Measurements from ENCODE around the gene TSGA10IP. TPM values are rescaled to one million over a fixed set of nuclear protein-coding genes. Genes with fewer than 3 reads are reported as not detected.

Gene TSGA10IP
- total RNA-seq, 2 donors from 2014 or later = 0.97 to 5.6 TPM

GRCh38 chr11:65915821-65916251 is 29.4 kb upstream of the TSGA10IP start:
- Mint-ChIP-seq H3K4me3 (no peak overlapping the region), H3K9me3 (no peaks in the 10 kb centered on the region), H3K36me3 (ENCODE audit: low read depth) (no peaks in the 10 kb centered on the region), H3K27ac (no peak overlapping the region), H3K27me3 (ENCODE audit: insufficient read depth) (peaks cover 7% of the 10 kb centered on the region), H3K4me1 (peaks cover 5% of the 10 kb centered on the region)
- no peak overlapping the region for H3K27ac ChIP-seq (ENCODE audit: low read depth, low read length)
- no peaks in the 10 kb centered on the region for H3K9me3 ChIP-seq (ENCODE audit: control insufficient read depth, low read length)
- WGBS, 2 experiments (ENCODE audit: insufficient coverage in 1 of 2, insufficient read length in 1 of 2) = 62 to 68% methylated on average over 13 of the region's 13 CpGs
- DNase-seq = peak; percentile 80
- no peaks in the 10 kb centered on the region for H3K27me3 ChIP-seq (ENCODE audit: control insufficient read depth, insufficient read depth, low read length, poor library complexity, severe bottlenecking)
- no peak overlapping the region for H3K9ac ChIP-seq (ENCODE audit: extremely low read depth, low read length, poor library complexity, severe bottlenecking)
- H3K4me1 ChIP-seq (ENCODE audit: control insufficient read depth, insufficient read depth, low read length) = peaks cover 7% of the 10 kb centered on the region
- peaks cover 8% of the 10 kb centered on the region for H3K36me3 ChIP-seq (ENCODE audit: control insufficient read depth, insufficient read depth, low read length)
- TF ChIP-seq CTCF (conservative IDR thresholded peaks at IDR 0.05) = no peak
- no peak overlapping the region for H3K4me3 ChIP-seq (ENCODE audit: low read length)

- Histone ChIP-seq H3K27ac (ENCODE audit: low read depth, low read length) (no peak overlapping the region), H3K9me3 (ENCODE audit: control insufficient read depth, low read length) (no peaks in the 10 kb centered on the region), H3K9ac (ENCODE audit: extremely low read depth, low read length, poor library complexity, severe bottlenecking) (no peak overlapping the region), H3K27me3 (ENCODE audit: control insufficient read depth, insufficient read depth, low read length, poor library complexity, severe bottlenecking) (no peaks in the 10 kb centered on the region), H3K36me3 (ENCODE audit: control insufficient read depth, insufficient read depth, low read length) (peaks cover 8% of the 10 kb centered on the region), H3K4me3 (ENCODE audit: low read length) (no peak overlapping the region), H3K4me1 (ENCODE audit: control insufficient read depth, insufficient read depth, low read length) (peaks cover 7% of the 10 kb centered on the region)
- peak; percentile 39 for DNase-seq
- no peak overlapping the region for H3K27ac Mint-ChIP-seq
- TF ChIP-seq CTCF (conservative IDR thresholded peaks at IDR 0.05) = no peak
- H3K4me3 Mint-ChIP-seq = peak overlapping the region; percentile 79
- WGBS, 2 experiments (ENCODE audit: insufficient coverage in 1 of 2, insufficient read length in 1 of 2) = 90 to 95% methylated on average over 6 to 7 of the region's 7 CpGs
- H3K4me1 Mint-ChIP-seq = peaks cover 5% of the 10 kb centered on the region
- no peaks in the 10 kb centered on the region for H3K36me3 Mint-ChIP-seq (ENCODE audit: low read depth)
- H3K9me3 Mint-ChIP-seq = no peaks in the 10 kb centered on the region
- H3K27me3 Mint-ChIP-seq (ENCODE audit: insufficient read depth) = peaks cover 4% of the 10 kb centered on the region
Measured at GRCh38 chr11:65916391-65916790, 28.9 kb upstream of the TSGA10IP start.

GRCh38 chr11:65917077-65917433 is 28.2 kb upstream of the TSGA10IP start:
- Histone ChIP-seq H3K36me3 (ENCODE audit: control insufficient read depth, insufficient read depth, low read length) (peaks cover 8% of the 10 kb centered on the region), H3K9me3 (ENCODE audit: control insufficient read depth, low read length) (no peaks in the 10 kb centered on the region), H3K27me3 (ENCODE audit: control insufficient read depth, insufficient read depth, low read length, poor library complexity, severe bottlenecking) (no peaks in the 10 kb centered on the region), H3K4me1 (ENCODE audit: control insufficient read depth, insufficient read depth, low read length) (peaks cover 7% of the 10 kb centered on the region), H3K27ac (ENCODE audit: low read depth, low read length) (no peak overlapping the region), H3K4me3 (ENCODE audit: low read length) (no peak overlapping the region), H3K9ac (ENCODE audit: extremely low read depth, low read length, poor library complexity, severe bottlenecking) (no peak overlapping the region)
- H3K4me3 Mint-ChIP-seq = peak overlapping the region; percentile 79
- peaks cover 4% of the 10 kb centered on the region for H3K27me3 Mint-ChIP-seq (ENCODE audit: insufficient read depth)
- no peaks in the 10 kb centered on the region for H3K9me3 Mint-ChIP-seq
- TF ChIP-seq CTCF (conservative IDR thresholded peaks at IDR 0.05) = no peak
- WGBS, 2 experiments (ENCODE audit: insufficient coverage in 1 of 2, insufficient read length in 1 of 2) = 83 to 94% methylated on average over 1 to 3 of the region's 3 CpGs
- no peaks in the 10 kb centered on the region for H3K4me1 Mint-ChIP-seq
- H3K36me3 Mint-ChIP-seq (ENCODE audit: low read depth) = peaks cover 4% of the 10 kb centered on the region
- DNase-seq = peak; percentile 45
- H3K27ac Mint-ChIP-seq = no peak overlapping the region
